Testis (tissue), 2 donors: ENCODE results near the gene CATSPER1.

ENCODE experiments used
- CTCF ChIP-seq, 3 experiments: fragments of 450-650 bp in 2 of 3; fragments of 200-600 bp in 1 of 3; sonication (generic) in 1 of 3; IDR thresholded peaks; one replicate each; pipeline ENCODE4 v1.5.1; 2016 to 2019; ENCODE audit warnings: antibody characterized with exemption in 3 of 3, mild to moderate bottlenecking in 2 of 3, moderate library complexity in 1 of 3
- POLR2A ChIP-seq: fragments of 450-650 bp; IDR thresholded peaks from one replicate; pipeline ENCODE4 v1.6.1; 2017; ENCODE audit warnings: antibody characterized with exemption, mild to moderate bottlenecking, moderate library complexity

- no peak for TF ChIP-seq CTCF (IDR thresholded peaks at IDR 0.05)
- no peak for TF ChIP-seq POLR2A
Observed at GRCh38 chr11:66055021-66055420, 28.7 kb upstream of the CATSPER1 start.
